ENCODE measurements around the gene SHMT2.

The SHMT2 gene

DNA sequence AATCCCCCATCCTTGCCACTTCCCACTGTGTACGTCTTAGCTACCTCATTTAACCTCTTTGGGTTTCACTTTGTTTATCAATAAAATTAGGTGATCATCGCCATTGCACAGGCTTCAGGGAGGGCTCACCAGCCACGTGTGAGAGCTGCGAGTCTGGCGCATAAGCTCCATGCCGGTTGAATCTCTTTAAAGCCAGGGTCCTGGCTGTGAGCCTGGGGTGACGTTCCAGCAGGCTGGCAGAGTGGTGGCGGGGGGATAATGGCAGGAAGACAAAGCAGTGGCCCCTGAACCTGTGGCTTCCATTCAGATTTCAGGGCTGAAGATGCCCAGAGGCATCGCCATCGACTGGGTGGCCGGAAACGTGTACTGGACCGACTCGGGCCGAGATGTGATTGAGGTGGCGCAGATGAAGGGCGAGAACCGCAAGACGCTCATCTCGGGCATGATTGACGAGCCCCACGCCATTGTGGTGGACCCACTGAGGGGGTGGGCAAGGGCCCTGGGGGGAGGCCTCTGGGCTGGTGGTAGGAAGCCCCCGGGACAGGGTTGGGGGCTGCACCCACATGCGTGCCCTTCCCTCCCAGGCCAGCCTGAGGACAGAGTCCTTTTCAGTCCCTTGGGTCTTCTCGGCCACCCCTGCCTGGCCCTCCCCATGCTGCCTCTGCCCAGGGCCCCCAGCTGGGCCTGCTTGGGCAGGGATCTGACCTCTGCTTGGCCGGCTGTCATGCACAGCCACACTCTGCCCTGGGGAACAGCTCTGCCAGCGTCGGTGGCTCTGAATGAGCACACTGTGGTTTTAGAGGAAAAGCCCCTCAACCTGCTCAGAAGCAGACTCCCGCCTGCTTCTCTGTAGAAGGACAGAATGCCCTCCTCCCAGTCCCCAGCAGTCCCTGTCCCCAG, 21.5 kb upstream of the SHMT2 start:
- Mint-ChIP-seq H3K9me3 (no peaks in the 10 kb centered on the region), H3K36me3 (peaks cover 1% of the 10 kb centered on the region), H3K4me1 (no peaks in the 10 kb centered on the region), H3K4me3 (no peak overlapping the region), H3K27ac (no peak overlapping the region), H3K27me3 (no peaks in the 10 kb centered on the region)

DNA sequence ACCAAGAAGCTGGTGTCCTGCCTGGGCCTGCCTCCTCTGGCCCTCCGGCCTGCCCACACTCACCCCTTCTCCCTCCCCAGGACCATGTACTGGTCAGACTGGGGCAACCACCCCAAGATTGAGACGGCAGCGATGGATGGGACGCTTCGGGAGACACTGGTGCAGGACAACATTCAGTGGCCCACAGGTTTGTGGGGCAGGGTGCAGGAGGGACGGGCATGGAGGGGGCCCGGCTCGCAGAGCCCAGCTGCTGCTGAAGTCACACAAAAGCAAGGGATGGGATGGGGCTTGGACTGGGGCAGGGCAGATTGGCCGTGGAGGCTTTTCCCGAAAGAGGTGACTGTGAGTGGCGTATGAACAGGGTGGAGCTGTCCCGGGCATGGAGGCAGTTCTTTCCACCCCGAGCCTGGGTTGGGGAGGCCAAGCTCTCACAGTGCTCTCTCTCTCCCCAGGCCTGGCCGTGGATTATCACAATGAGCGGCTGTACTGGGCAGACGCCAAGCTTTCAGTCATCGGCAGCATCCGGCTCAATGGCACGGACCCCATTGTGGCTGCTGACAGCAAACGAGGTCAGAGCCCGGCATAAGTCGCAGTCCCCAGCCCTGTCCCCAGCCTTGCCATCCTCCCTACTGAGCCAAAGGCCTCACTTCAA, 20.8 kb upstream of the SHMT2 start:
- Mint-ChIP-seq H3K27me3 (peaks cover 2% of the 10 kb centered on the region), H3K9me3 (no peaks in the 10 kb centered on the region), H3K4me3 (no peak overlapping the region), H3K4me1 (peaks cover 6% of the 10 kb centered on the region), H3K27ac (no peak overlapping the region), H3K36me3 (no peaks in the 10 kb centered on the region)

DNA sequence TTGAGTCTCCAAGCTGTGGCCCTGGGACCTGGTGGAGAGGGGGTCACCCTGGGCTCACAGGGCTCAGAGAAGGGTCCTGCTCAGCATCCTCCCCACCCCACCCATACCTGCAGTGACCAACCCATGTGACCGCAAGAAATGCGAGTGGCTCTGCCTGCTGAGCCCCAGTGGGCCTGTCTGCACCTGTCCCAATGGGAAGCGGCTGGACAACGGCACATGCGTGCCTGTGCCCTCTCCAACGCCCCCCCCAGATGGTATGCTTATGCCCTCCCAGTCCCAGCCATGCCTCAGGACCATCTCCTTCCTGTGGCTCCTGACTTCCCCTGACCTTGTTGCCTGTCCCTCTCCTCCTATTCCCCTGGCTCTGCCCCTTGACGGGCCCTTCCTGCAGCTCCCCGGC, 19.6 kb upstream of the SHMT2 start:
- no peak overlapping the region for H3K27ac Mint-ChIP-seq
- no peaks in the 10 kb centered on the region for H3K36me3 Mint-ChIP-seq
- no peak overlapping the region for H3K4me3 Mint-ChIP-seq
- no peaks in the 10 kb centered on the region for H3K9me3 Mint-ChIP-seq
- peaks cover 17% of the 10 kb centered on the region for H3K4me1 Mint-ChIP-seq
- H3K27me3 Mint-ChIP-seq = peaks cover 11% of the 10 kb centered on the region

DNA sequence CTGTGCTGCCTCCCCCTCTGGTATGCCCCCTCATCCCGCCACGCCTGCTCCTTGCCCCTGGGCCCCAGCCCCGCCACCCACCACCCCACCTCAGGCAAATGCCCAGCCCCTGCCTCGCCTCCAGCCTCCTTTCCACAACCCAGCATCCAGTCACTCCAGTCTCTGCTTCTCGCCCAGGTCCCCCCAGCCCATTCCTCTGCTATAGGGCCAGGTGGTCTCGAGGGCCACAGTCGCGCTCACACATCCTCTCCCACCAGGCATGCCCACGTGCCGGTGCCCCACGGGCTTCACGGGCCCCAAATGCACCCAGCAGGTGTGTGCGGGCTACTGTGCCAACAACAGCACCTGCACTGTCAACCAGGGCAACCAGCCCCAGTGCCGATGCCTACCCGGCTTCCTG, 19.1 kb upstream of the SHMT2 start:
- H3K9me3 Mint-ChIP-seq = no peaks in the 10 kb centered on the region
- H3K4me1 Mint-ChIP-seq = peaks cover 21% of the 10 kb centered on the region
- H3K36me3 Mint-ChIP-seq = no peaks in the 10 kb centered on the region
- no peak overlapping the region for H3K4me3 Mint-ChIP-seq
- peaks cover 14% of the 10 kb centered on the region for H3K27me3 Mint-ChIP-seq
- H3K27ac Mint-ChIP-seq = no peak overlapping the region

DNA sequence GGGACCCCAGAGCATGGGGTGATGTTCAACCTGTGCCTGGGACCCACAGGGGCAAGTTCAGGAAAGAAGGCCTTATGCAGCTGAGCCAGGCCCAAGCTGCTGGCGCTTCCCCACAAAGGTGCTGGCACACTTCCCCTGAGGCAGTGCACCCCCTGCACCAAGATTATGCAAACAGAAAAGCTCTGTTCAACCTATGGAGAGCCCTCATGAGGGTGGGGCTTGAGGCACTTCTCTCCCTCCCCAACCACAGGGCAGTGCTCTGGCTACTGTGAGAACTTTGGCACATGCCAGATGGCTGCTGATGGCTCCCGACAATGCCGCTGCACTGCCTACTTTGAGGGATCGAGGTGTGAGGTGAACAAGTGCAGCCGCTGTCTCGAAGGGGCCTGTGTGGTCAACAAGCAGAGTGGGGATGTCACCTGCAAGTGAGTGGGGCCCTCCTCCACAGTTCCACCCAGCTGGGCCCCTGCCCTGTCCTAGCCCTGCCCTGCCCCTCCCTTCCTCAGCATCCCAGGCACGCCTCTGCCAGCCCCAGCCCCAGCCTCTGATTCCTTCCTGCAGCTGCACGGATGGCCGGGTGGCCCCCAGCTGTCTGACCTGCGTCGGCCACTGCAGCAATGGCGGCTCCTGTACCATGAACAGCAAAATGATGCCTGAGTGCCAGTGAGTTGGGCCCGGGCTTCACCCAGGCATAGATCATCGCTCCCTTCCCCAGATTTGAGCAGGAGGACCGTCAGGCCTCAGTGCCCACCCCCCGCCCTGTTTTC, 18.4 kb upstream of the SHMT2 start:
- Mint-ChIP-seq H3K27ac (no peak overlapping the region), H3K9me3 (no peaks in the 10 kb centered on the region), H3K4me3 (no peak overlapping the region), H3K4me1 (peaks cover 27% of the 10 kb centered on the region), H3K36me3 (no peaks in the 10 kb centered on the region), H3K27me3 (peaks cover 19% of the 10 kb centered on the region)

DNA sequence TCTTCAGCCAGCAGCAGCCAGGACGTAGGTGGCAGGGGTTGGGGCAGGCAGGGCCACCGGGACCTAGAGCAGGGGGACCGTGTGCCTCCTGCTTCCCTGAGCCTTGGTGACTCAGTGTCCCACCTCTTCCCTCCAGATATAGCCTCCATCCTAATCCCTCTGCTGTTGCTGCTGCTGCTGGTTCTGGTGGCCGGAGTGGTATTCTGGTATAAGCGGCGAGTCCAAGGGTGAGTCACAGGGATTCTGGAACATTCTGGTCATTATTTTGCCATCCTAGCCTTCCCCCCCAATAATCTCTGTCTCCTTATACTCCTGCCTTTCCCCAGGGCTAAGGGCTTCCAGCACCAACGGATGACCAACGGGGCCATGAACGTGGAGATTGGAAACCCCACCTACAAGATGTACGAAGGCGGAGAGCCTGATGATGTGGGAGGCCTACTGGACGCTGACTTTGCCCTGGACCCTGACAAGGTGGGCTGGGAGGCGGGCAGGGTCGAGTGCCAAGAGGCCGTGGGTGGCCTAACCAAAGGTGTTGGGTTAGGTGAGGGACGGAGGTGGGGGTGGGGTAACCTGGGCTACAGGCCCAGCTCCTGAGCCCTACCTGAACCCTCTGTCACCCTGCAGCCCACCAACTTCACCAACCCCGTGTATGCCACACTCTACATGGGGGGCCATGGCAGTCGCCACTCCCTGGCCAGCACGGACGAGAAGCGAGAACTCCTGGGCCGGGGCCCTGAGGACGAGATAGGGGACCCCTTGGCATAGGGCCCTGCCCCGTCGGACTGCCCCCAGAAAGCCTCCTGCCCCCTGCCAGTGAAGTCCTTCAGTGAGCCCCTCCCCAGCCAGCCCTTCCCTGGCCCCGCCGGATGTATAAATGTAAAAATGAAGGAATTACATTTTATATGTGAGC, 17.5 kb upstream of the SHMT2 start:
- Mint-ChIP-seq H3K27ac (no peak overlapping the region), H3K4me1 (peaks cover 27% of the 10 kb centered on the region), H3K4me3 (no peak overlapping the region), H3K27me3 (peaks cover 19% of the 10 kb centered on the region), H3K36me3 (no peaks in the 10 kb centered on the region), H3K9me3 (no peaks in the 10 kb centered on the region)

DNA sequence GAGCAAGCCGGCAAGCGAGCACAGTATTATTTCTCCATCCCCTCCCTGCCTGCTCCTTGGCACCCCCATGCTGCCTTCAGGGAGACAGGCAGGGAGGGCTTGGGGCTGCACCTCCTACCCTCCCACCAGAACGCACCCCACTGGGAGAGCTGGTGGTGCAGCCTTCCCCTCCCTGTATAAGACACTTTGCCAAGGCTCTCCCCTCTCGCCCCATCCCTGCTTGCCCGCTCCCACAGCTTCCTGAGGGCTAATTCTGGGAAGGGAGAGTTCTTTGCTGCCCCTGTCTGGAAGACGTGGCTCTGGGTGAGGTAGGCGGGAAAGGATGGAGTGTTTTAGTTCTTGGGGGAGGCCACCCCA, 16.8 kb upstream of the SHMT2 start:
- peaks cover 25% of the 10 kb centered on the region for H3K27me3 Mint-ChIP-seq
- H3K36me3 Mint-ChIP-seq = no peaks in the 10 kb centered on the region
- H3K4me3 Mint-ChIP-seq = no peak overlapping the region
- H3K9me3 Mint-ChIP-seq = no peaks in the 10 kb centered on the region
- H3K4me1 Mint-ChIP-seq = peaks cover 33% of the 10 kb centered on the region
- H3K27ac Mint-ChIP-seq = no peak overlapping the region

DNA sequence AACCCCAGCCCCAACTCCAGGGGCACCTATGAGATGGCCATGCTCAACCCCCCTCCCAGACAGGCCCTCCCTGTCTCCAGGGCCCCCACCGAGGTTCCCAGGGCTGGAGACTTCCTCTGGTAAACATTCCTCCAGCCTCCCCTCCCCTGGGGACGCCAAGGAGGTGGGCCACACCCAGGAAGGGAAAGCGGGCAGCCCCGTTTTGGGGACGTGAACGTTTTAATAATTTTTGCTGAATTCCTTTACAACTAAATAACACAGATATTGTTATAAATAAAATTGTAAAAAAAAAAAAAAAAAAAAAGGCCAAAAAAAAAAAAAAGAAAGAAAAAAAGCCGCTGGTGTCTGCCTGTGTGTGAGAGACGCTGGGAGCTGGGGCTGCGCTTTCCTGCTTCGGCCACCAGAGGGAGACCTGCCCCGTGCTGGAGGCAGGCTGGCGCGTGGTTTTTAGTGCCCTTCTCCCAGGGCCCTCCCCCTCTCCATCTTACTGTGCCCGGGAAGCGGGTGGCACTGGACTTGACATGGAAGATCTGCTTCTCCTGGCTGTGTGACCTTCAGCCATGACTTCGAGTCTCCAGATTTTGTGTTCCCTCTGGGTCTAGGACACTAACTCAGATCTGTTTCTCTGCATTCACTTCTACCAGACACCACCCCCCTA, 16.3 kb upstream of the SHMT2 start:
- no peak overlapping the region for H3K4me3 Mint-ChIP-seq
- H3K36me3 Mint-ChIP-seq = no peaks in the 10 kb centered on the region
- peaks cover 33% of the 10 kb centered on the region for H3K4me1 Mint-ChIP-seq
- H3K27ac Mint-ChIP-seq = no peak overlapping the region
- H3K9me3 Mint-ChIP-seq = no peaks in the 10 kb centered on the region
- H3K27me3 Mint-ChIP-seq = peaks cover 29% of the 10 kb centered on the region

DNA sequence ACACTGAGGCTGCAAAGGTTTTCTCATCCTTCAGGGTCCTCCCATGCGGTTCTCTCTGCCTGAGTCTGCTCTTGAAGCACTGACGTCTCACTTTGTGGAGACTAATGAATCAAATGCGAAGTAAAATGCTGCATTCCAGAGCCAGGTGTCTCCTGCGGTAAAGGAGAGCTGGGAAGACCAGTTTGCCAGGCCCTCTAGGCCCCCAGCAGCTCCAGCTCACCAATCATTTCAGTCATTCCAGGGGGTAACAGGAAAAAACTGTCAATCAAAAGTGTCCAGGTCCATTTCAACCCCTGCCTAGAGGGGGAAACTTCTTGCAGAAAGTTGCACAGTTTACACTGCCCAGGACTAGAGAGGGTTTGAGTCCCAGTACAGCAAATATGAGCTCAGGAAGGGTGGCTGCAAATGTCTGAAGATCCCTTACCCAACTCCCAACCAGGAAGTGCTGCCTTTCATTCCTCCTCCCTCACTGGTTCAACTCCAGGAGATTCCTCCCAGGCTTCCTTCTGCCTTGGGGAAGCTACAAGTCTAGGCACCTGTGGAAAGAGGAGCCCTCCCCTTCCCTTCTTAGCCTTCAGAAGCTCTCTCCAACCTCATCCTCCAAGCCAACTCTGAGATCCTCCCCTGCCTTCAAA, 15.6 kb upstream of the SHMT2 start:
- H3K27ac Mint-ChIP-seq = peak overlapping the region; percentile 60
- H3K36me3 Mint-ChIP-seq = no peaks in the 10 kb centered on the region
- H3K27me3 Mint-ChIP-seq = peaks cover 36% of the 10 kb centered on the region
- no peaks in the 10 kb centered on the region for H3K9me3 Mint-ChIP-seq
- no peak overlapping the region for H3K4me3 Mint-ChIP-seq
- peaks cover 38% of the 10 kb centered on the region for H3K4me1 Mint-ChIP-seq

DNA sequence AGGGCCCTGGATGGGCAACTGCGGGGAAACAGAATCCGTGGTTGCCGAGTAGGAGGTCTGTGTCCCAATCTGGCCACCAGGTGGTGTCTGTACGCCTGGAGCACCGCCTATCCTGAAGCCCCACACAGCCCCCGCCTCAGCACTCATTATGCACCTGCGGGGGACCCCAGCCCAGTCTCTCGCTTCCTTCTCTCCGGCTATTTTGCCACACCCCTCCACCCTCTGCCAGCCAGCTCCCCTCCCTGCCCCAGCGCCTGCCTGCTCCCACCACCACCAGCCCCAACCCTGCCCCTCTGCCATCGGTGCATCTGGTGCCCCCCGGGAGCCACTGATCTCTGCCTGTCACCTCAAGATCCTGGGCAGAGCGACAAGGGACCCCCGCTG, 15.1 kb upstream of the SHMT2 start:
- no peaks in the 10 kb centered on the region for H3K9me3 Mint-ChIP-seq
- H3K4me3 Mint-ChIP-seq = no peak overlapping the region
- H3K27ac Mint-ChIP-seq = peak overlapping the region; percentile 60
- no peaks in the 10 kb centered on the region for H3K36me3 Mint-ChIP-seq
- peaks cover 41% of the 10 kb centered on the region for H3K27me3 Mint-ChIP-seq
- H3K4me1 Mint-ChIP-seq = peaks cover 40% of the 10 kb centered on the region

DNA sequence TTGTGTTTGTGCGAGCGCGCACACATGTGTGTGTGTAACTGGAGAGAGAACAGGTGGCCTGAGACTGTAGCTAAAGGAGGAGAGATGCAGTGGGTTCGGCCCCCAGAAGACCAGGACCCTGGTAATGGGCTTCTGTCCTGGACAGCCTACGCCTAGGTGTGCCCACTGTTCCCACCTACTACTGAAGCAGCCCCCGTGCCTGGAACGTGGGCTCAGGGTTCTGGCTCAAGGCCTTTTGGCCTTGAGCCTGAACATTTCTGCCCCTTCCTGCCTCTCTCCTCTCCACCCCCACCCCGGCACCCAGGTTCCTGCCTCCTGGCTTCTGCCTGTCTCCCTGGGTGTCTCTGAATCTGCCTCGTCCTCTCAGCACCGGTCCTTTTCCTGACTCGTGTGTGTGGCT, 14.4 kb upstream of the SHMT2 start:
- H3K27me3 Mint-ChIP-seq = peaks cover 46% of the 10 kb centered on the region
- H3K4me3 Mint-ChIP-seq = peak overlapping the region; percentile 42
- no peak overlapping the region for H3K27ac Mint-ChIP-seq
- H3K9me3 Mint-ChIP-seq = no peaks in the 10 kb centered on the region
- H3K36me3 Mint-ChIP-seq = no peaks in the 10 kb centered on the region
- peaks cover 44% of the 10 kb centered on the region for H3K4me1 Mint-ChIP-seq

DNA sequence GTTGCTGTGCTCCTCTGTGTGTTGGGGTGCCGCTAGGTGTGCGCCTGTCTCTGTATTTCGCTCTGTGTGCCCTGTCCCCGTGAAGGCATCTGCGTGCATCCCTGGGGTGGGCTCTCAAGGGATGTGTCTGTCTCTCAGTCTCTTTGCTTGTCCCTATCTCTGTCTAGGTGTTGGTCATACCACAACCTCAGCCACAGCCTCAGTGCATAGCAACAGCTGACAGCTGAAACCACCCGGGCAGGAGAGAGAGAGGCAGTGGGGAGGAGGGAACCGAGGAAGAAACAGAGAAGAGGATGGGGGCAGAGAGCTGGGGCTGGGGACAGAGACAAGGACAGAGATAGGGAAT, 13.9 kb upstream of the SHMT2 start:
- Mint-ChIP-seq H3K36me3 (no peaks in the 10 kb centered on the region), H3K27me3 (peaks cover 49% of the 10 kb centered on the region), H3K4me3 (peak overlapping the region; percentile 42), H3K27ac (peak overlapping the region; percentile 12), H3K9me3 (no peaks in the 10 kb centered on the region), H3K4me1 (peaks cover 46% of the 10 kb centered on the region)

DNA sequence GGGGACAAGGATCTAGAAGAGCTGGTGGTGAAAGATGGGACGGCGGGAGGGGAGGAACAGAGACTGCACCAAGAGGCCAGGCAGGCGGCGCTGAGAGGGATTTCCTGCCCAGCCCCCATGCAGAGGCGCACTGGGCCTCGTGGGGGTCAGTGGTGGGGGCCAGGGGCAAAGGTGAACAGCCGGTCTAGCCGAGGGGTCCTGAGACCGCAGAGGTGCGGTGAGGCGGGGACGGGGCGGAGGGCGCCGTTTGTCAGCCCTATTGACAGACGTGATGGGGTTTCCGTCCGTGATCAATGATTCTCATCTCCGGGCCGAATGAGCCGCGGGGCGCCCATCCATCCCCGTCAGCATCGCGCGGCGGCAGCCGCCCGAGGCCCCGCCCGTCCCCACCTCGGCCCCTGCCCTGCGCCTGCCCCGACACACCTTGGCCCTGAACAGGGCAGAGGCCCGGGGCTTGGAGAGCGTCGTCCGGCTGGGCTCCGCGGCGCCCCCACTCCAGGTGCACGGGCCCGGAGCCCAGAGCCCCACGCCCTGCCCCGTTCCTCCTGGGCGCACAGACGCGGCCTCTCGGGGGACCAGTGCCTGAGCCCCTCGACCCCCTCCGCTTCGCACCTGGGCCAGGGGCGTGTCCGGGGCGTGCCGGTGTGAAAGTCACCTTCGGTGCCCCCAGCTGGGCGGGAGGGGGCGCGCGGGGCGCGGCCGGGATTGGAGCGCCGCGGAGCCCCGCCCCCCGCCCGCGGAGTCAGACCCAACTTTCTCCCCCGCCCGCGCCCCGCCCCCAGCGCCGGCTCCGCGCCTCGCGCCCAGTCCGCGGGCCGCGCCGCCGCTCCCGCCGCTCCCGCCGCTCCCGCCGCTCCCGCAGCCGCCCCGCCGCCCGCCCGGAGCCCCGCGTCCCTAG, 13.2 kb upstream of the SHMT2 start, which contains the start of gene NXPH4:
Gene NXPH4, plus strand, starts transcription at position 781 of the 898 bp plus-strand sequence. CDS start 176 bp downstream, outside the sequence.
- H3K27me3 Mint-ChIP-seq = peaks cover 53% of the 10 kb centered on the region
- H3K4me1 Mint-ChIP-seq = peaks cover 51% of the 10 kb centered on the region
- peak within 1 kb of the TSS; percentile 82 for H3K4me3 Mint-ChIP-seq
- H3K9me3 Mint-ChIP-seq = no peaks in the 10 kb centered on the region
- H3K27ac Mint-ChIP-seq = peak within 1 kb of the TSS; percentile 12
- H3K36me3 Mint-ChIP-seq = no peaks in the 10 kb centered on the region

Measured in activated naive CD4-positive, alpha-beta T cell treated with anti-CD3 and anti-CD28 coated beads, Interleukin-2, amount 50 U/mL, for 24 hours (primary cell).